GM12873 (cell line): Measurements from ENCODE around the gene OXT.

ENCODE experiments used
- TF ChIP-seq, protein P1 (sequence below): IDR thresholded peaks from 2 replicates; pipeline ENCODE4 v1.5.1; 2012; ENCODE audit warnings: low read depth, mild to moderate bottlenecking, moderate library complexity, low read length, control low read depth; ENCODE audit not compliant: insufficient read depth; ENCODE audit errors: missing control alignments

OXT gene

DNA sequence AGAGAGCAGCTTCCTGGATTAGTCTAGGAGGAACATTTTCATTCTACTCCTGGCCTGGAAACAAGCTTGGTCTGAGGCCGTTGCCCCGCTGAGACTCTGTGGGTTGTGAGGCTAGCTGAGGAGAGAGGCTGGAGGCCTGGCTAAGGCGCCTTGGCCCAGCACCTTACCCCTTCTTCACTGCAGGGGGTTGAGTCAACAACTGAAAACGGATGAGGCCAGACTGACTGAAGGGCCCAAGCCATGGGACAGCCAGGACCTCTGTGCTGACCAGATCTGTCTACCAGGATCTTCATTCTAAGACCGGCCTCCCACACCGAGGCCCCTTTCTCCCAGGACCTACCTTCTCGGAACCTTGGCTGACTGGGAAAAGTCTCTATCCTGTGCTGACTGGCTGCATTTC, 16.6 kb downstream of the OXT start:
- TF ChIP-seq, protein P1, sequence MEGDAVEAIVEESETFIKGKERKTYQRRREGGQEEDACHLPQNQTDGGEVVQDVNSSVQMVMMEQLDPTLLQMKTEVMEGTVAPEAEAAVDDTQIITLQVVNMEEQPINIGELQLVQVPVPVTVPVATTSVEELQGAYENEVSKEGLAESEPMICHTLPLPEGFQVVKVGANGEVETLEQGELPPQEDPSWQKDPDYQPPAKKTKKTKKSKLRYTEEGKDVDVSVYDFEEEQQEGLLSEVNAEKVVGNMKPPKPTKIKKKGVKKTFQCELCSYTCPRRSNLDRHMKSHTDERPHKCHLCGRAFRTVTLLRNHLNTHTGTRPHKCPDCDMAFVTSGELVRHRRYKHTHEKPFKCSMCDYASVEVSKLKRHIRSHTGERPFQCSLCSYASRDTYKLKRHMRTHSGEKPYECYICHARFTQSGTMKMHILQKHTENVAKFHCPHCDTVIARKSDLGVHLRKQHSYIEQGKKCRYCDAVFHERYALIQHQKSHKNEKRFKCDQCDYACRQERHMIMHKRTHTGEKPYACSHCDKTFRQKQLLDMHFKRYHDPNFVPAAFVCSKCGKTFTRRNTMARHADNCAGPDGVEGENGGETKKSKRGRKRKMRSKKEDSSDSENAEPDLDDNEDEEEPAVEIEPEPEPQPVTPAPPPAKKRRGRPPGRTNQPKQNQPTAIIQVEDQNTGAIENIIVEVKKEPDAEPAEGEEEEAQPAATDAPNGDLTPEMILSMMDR: no peak

- TF ChIP-seq, protein P1: no peak
Measured at GRCh38 chr20:3090565-3090964, 19.1 kb downstream of the OXT start.

DNA sequence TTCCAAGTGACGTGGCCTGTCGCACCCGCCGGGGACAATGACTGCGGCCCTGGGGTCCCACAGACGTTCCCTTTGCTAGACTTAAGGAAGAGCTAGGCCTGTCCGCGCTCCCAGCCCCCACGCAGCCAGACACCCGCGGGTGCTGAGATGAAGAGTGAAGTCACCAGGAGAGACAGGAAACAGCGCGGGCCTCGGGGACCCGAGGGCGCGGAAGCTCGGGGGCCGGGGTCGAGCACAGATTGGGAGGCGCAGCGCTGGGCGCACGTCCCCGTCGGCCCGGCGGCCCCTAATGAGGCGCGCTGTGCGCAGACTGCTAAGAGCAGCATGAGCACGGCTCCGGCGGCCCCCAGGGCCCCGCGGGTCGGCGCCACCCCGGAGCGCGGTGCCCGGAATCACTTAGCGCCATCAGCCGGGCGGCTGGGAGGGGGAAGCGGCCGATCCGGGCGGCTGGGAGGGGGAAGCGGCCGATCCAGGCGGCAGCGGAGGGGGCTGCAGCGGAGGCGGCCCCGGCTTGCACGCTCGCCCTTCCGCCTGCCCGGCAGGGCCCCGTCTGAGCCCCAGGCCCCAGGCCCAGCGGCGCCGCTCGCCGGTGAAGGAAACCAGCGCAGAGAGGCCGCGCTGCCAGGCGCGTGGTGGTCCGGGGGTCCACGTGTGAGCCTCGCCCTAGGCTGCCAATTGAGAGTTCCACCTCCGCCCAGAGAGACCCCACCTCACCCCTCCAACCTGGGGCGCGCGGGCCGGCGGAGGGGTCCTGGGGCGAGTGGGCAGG, 21.4 kb downstream of the OXT start:
- TF ChIP-seq, protein P1: no peak

DNA sequence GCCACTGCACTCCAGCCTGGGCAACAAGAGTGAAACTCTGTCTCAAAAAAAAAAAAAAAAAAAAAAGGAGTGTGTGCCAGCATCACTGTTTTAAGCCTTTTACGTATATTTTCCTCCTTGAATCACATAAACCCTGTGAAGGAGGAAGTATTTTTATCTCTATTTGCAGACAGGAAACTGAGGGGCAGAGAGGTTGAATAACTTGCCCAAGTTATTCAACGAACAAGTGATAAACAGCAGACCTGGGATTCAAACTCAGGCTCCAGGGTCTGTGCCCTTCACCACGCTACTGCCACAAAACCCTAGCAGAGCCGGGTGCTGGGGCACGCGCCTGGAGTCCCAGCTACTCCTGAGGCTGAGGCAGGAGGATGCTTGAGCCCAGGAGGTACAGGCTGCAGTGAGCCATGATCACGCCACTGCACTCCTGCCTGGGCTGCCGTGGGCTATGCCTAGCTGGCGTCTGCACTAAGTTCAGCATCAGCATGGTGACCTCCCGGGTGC, 22.5 kb downstream of the OXT start:
- TF ChIP-seq, protein P1: no peak

- TF ChIP-seq, protein P1: no peak
Measured at GRCh38 chr20:3094848-3095629, 23.6 kb downstream of the OXT start.

DNA sequence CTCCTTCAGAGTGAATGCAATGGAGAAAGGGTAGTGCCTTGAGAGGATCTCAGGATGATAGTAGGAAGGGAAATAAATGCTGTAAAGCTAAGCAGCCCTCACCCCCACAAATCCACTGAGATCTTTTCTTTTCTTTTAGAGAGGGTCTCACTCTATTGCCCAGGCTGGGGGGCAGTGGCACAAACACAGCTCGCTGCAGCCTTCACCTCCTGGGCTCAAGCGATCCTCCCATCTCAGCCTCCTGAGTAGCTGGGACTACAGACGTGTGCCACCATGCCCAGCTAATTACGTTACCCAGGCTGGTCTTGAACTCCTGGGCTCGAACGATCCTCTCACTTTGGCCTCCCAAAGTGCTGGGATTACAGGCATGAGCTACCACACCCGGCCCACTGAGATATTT, 29.1 kb downstream of the OXT start:
- TF ChIP-seq, protein P1: no peak

DNA sequence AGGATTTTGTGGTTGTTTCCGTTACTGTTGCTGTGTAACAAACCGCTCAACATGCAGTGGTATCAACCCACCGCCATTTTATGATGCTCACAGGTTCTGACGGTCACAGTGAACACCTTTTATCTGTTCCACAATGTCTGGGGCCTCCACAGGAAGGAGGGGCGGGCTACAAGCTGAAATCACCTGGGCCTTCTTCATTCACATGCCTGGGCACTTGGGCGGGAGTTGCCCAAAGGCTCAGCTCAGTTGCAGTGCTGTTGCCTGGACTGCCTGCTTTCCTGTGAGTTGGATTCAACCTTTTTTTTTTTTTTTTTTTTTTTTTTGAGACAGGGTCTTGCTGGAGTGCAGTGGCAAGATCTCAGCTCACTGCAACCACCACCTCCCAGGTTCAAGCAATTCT, 29.8 kb downstream of the OXT start:
- TF ChIP-seq, protein P1: no peak
